Inflammatory macrophage (primary cell): ENCODE results near the gene CRY2.

Experiments used
- DNase-seq, 2 donors: peaks; one replicate each; pipeline ENCODE4 v3.0.0-alpha.2; 2020 to 2022

Gene CRY2

DNA sequence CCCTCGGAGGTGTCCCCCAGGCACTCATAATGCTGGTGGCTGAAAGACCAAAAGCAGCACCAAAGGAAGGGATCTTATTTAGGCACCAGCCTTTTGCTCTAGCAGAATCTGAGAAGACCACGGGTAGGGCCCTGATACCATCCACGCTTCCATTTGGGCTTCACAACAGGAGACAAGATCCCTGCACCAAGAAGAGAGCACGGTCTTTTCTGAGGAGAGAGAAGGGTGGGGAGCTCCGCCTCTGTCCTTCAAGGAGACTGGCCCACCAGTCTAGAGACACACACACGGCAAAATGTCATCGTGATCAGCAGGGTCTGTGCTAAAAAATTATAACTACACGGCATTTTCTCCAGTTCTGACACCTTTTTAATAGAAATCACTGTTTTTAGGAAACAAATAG is 84.9 kb downstream of the CRY2 start:
- DNase-seq = no peak
